Tibial nerve (tissue), 4 donors: ENCODE data around the gene PDE1C. TPM values are rescaled to one million over a fixed set of nuclear protein-coding genes. Genes with fewer than 3 reads are reported as not detected.

Source experiments
- DNase-seq, 2 donors: peaks; one replicate each; pipeline ENCODE4 v3.0.0-alpha.2; 2019; ENCODE audit warnings: low spot score in 2 of 2
- H3K27ac ChIP-seq, 4 donors: fragments of 200-600 bp; sonication (generic) in 3 of 4; one replicate each; pipeline ENCODE4 v1.5.1; 2017 to 2019; ENCODE audit warnings: mild to moderate bottlenecking in 1 of 4
- H3K27me3 ChIP-seq, 2 donors: fragments of 200-600 bp; sonication (generic) in 1 of 2; one replicate each; pipeline versions ENCODE4 v1.5.1 to v1.6.0; 2017 to 2019
- H3K36me3 ChIP-seq, 3 donors: fragments of 200-600 bp; sonication (generic); one replicate each; pipeline ENCODE4 v1.5.1; 2018 to 2019
- H3K4me1 ChIP-seq, 4 donors: fragments of 200-600 bp; sonication (generic) in 3 of 4; one replicate each; pipeline ENCODE4 v1.5.1; 2017 to 2019
- H3K4me3 ChIP-seq, 4 donors: fragments of 200-600 bp; sonication (generic) in 3 of 4; one replicate each; pipeline ENCODE4 v1.5.1; 2017 to 2019; ENCODE audit warnings: mild to moderate bottlenecking in 1 of 4, moderate library complexity in 1 of 4
- H3K9me3 ChIP-seq, 4 donors: fragments of 200-600 bp; sonication (generic) in 3 of 4; one replicate each; pipeline ENCODE4 v1.5.1; 2017 to 2019
- CTCF ChIP-seq, 5 experiments: fragments of 200-600 bp in 3 of 5; fragments of 450-650 bp in 2 of 5; sonication (generic) in 3 of 5; IDR thresholded peaks; one replicate each; pipeline ENCODE4 v1.5.1; 2016 to 2019; ENCODE audit warnings: antibody characterized with exemption in 5 of 5, mild to moderate bottlenecking in 3 of 5, moderate library complexity in 2 of 5
- EP300 ChIP-seq, 2 donors: sonication (generic); formaldehyde crosslinking; IDR thresholded peaks; one replicate each; pipeline ENCODE4 v1.6.1; 2017; ENCODE audit warnings: antibody characterized with exemption in 2 of 2, mild to moderate bottlenecking in 1 of 2
- POLR2A ChIP-seq, 2 donors: fragments of 450-650 bp; IDR thresholded peaks; one replicate each; pipeline ENCODE4 v1.6.1; 2017; ENCODE audit warnings: antibody characterized with exemption in 2 of 2, mild to moderate bottlenecking in 2 of 2, moderate library complexity in 2 of 2
- WGBS, 2 donors: methylation state at CpG; one replicate each; pipeline ENCODE4 v1.1.5; 2018; 5-methylcytosine and 5-hydroxymethylcytosine counted together
- total RNA-seq, 4 donors: library from RNA; depleted of rRNA; stranded (reverse); fragments of >200 nt; gene quantifications; one replicate each; pipeline ENCODE4 v1.1.0, GENCODE V29; 2016

Gene PDE1C
- total RNA-seq, 4 donors from 2014 or later = 10.6 to 31.8 (median 20.7) TPM

GRCh38 chr7:31975546-31975945 lies 94.7 kb downstream of the PDE1C start:
- no peak overlapping the region for H3K4me3 ChIP-seq
- no peak for TF ChIP-seq POLR2A (IDR thresholded peaks at IDR 0.05)
- no peak for TF ChIP-seq CTCF (IDR thresholded peaks at IDR 0.05)
- TF ChIP-seq EP300 (IDR thresholded peaks at IDR 0.05) = no peak

GRCh38 chr7:31974351-31974750 lies 95.9 kb downstream of the PDE1C start:
- H3K9me3 ChIP-seq = peaks cover 0 to 22% (median 0%) of the 10 kb centered on the region in 4 donors
- no peak for DNase-seq
- no peaks in the 10 kb centered on the region for H3K4me1 ChIP-seq
- H3K27me3 ChIP-seq = no peaks in the 10 kb centered on the region
- WGBS, 2 donors = 32 to 38% methylated on average over 1 of the region's 1 CpG
- TF ChIP-seq POLR2A (IDR thresholded peaks at IDR 0.05) (no peak), EP300 (IDR thresholded peaks at IDR 0.05) (no peak), CTCF (IDR thresholded peaks at IDR 0.05) (no peak)
- H3K36me3 ChIP-seq = peaks cover 0 to 5% (median 0%) of the 10 kb centered on the region in 3 donors
- H3K4me3 ChIP-seq = no peak overlapping the region
- H3K27ac ChIP-seq = no peak overlapping the region

More at GRCh38 chr7:31975546-31975945, 94.7 kb downstream of the PDE1C start:
- DNase-seq = no peak
- WGBS, 2 donors = 90 to 92% methylated on average over 5 of the region's 5 CpGs
- Histone ChIP-seq H3K36me3 (peaks cover 0 to 5% (median 0%) of the 10 kb centered on the region in 3 donors), H3K27ac (no peak overlapping the region), H3K27me3 (no peaks in the 10 kb centered on the region), H3K9me3 (peaks cover 0 to 13% (median 0%) of the 10 kb centered on the region in 4 donors), H3K4me1 (no peaks in the 10 kb centered on the region)

- WGBS, 2 donors = 89% methylated on average over 7 of the region's 7 CpGs
- no peak for DNase-seq
- TF ChIP-seq CTCF (IDR thresholded peaks at IDR 0.05) (no peak), EP300 (IDR thresholded peaks at IDR 0.05) (no peak), POLR2A (IDR thresholded peaks at IDR 0.05) (no peak)
- Histone ChIP-seq H3K36me3 (no peaks in the 10 kb centered on the region), H3K27ac (no peak overlapping the region), H3K4me3 (no peak overlapping the region), H3K27me3 (no peaks in the 10 kb centered on the region), H3K4me1 (no peaks in the 10 kb centered on the region), H3K9me3 (peaks cover 0 to 17% (median 0%) of the 10 kb centered on the region in 4 donors)
Observed at GRCh38 chr7:31971049-31971667, 99.0 kb downstream of the PDE1C start.

- no peak overlapping the region for H3K27ac ChIP-seq
- H3K36me3 ChIP-seq = no peaks in the 10 kb centered on the region
- no peak for DNase-seq
- no peak overlapping the region for H3K4me3 ChIP-seq
- peaks cover 0 to 17% (median 0%) of the 10 kb centered on the region in 4 donors for H3K9me3 ChIP-seq
- TF ChIP-seq POLR2A (IDR thresholded peaks at IDR 0.05) = no peak
- H3K4me1 ChIP-seq = no peaks in the 10 kb centered on the region
- H3K27me3 ChIP-seq = no peaks in the 10 kb centered on the region
Observed at GRCh38 chr7:31970501-31970900, 99.7 kb downstream of the PDE1C start.

- 90 to 97% methylated on average over 8 of the region's 8 CpGs for WGBS, 2 donors
- Histone ChIP-seq H3K27me3 (no peaks in the 10 kb centered on the region), H3K9me3 (peaks cover 0 to 2% (median 0%) of the 10 kb centered on the region in 4 donors), H3K4me3 (no peak overlapping the region), H3K27ac (no peak overlapping the region), H3K36me3 (no peaks in the 10 kb centered on the region), H3K4me1 (no peaks in the 10 kb centered on the region)
- TF ChIP-seq POLR2A (IDR thresholded peaks at IDR 0.05) = no peak
- no peak for TF ChIP-seq EP300 (IDR thresholded peaks at IDR 0.05)
- TF ChIP-seq CTCF (IDR thresholded peaks at IDR 0.05) = no peak
- DNase-seq = no peak
Observed at GRCh38 chr7:31963569-31964175, 106.5 kb downstream of the PDE1C start.
